ENCODE results near the gene SNX13. TPM values are rescaled to one million over a fixed set of nuclear protein-coding genes. Genes with fewer than 3 reads are reported as not detected.
A peak's percentile ranks its signal among the peaks of the same experiment; 100 is the strongest.
"Not testable (repeated sequence)": the region's sequence is repeated elsewhere in the genome, so short reads cannot be mapped to it uniquely, and the experiment has no call there.

Gene SNX13
- polyA plus RNA-seq, 2 of the 4 experiments (the other 2 are of a cell fraction) = 13.1 to 31.6 TPM

DNA sequence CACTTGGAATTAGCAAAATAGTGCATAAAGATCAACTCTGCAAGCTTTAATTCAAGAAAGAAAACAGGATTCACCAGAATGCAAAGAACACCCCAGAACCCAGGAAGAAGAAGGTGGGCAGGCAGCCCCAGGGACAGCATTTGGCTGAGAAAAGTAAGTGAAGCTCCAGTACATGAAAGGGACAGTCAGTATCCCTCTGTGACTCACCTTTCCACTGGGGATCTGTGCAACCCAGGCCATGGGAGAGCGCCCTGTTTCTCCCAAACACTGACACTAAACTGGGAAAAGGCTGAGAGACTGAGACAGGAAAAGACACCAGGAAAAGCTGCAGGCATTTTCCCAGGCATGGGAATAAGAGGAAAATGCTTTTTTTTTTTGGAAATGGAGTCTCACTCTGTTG is 28.2 kb downstream of the SNX13 start:
- CTCF ChIA-PET = interaction anchor here (1.0 to 1.2 kb wide), 2 partner anchors 9 to 991 kb away, joined by 3 read pairs; no protein-coding TSS in a partner anchor
- WGBS (ENCODE audit: missing lambda C conversion rate) = 0% methylated on average over 1 of the region's 1 CpG
- POLR2A ChIA-PET = no interaction called here
- 0 out of 3 replicates have a peak, but pooled peaks cover 1% of the 10 kb centered on the region for H3K4me1 ChIP-seq
- H3K9me3 ChIP-seq = peaks cover 2% of the 10 kb centered on the region; the same call in 1 of the 3 replicates
- DNase-seq (ENCODE audit: low read depth in 1 of 2, low spot score in 1 of 2) = no peak
- H3K27ac ChIP-seq = no peak overlapping the region
- no peak overlapping the region for H3K4me3 ChIP-seq
- no peak for FAIRE-seq
- no peak for ATAC-seq
- TF ChIP-seq JUNB (IDR thresholded peaks at IDR 0.05) (no peak), MYC (IDR thresholded peaks at IDR 0.05; ENCODE audit: borderline replicate concordance, low read length) (no peak), FOSB (CRISPR knock-in tag; IDR thresholded peaks at IDR 0.05) (no peak), RCOR1 (IDR thresholded peaks at IDR 0.05; ENCODE audit: low read depth, low read length) (no peak), RFX5 (IDR thresholded peaks at IDR 0.05) (no peak), HEYL (CRISPR knock-in tag; IDR thresholded peaks at IDR 0.05) (no peak), BHLHE40 (IDR thresholded peaks at IDR 0.05; ENCODE audit: low read depth, low read length) (no peak), NFE2L2 (conservative IDR thresholded peaks at IDR 0.05; ENCODE audit: low read length) (no peak), POLR2AphosphoS2 (conservative IDR thresholded peaks at IDR 0.05; ENCODE audit: low read length) (no peak)
- no peak overlapping the region for H3K4me2 ChIP-seq

DNA sequence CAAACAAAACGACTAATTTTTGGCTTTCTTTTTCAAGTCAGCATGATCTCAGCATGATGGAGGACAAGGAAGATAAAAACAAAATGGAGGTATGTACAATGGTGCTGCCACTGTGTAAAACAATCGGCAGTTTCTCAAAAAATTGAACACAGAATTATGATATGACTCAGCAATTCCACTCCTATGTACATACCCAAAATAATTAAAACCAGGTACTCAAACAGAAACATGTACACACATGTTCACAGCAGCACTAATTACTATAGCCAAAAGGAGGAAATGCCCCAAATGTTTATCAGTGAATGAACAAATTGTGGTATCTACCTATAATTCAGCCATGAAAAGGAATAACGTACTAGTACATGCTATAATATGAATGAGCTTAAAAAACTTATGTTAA is 29.9 kb downstream of the SNX13 start:
- 92% methylated on average over 3 of the region's 3 CpGs for WGBS (ENCODE audit: missing lambda C conversion rate)
- DNase-seq (ENCODE audit: low read depth in 1 of 2, low spot score in 1 of 2) (no peak), ATAC-seq (no peak), FAIRE-seq (peak; percentile 51)
- Histone ChIP-seq H3K4me3 (no peak overlapping the region), H3K9me3 (no peaks in the 10 kb centered on the region), H3K4me1 (0 out of 3 replicates have a peak, but pooled peaks cover 4% of the 10 kb centered on the region), H3K27ac (no peak overlapping the region), H3K4me2 (no peak overlapping the region)
- ChIA-PET POLR2A (no interaction called here), CTCF (no interaction called here)
- TF ChIP-seq RFX5 (IDR thresholded peaks at IDR 0.05) (no peak), CHD4 (IDR thresholded peaks at IDR 0.05; ENCODE audit: borderline replicate concordance) (no peak), NFE2L2 (conservative IDR thresholded peaks at IDR 0.05; ENCODE audit: low read length) (peak; percentile 65), HDAC2 (IDR thresholded peaks at IDR 0.05) (no peak), MAFK (IDR thresholded peaks at IDR 0.05; ENCODE audit: partially characterized antibody) (peak; percentile 88)
- TF ChIP-seq, protein P1, sequence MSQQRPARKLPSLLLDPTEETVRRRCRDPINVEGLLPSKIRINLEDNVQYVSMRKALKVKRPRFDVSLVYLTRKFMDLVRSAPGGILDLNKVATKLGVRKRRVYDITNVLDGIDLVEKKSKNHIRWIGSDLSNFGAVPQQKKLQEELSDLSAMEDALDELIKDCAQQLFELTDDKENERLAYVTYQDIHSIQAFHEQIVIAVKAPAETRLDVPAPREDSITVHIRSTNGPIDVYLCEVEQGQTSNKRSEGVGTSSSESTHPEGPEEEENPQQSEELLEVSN (IDR thresholded peaks at IDR 0.05; ENCODE audit: borderline replicate concordance, low read depth) = no peak

DNA sequence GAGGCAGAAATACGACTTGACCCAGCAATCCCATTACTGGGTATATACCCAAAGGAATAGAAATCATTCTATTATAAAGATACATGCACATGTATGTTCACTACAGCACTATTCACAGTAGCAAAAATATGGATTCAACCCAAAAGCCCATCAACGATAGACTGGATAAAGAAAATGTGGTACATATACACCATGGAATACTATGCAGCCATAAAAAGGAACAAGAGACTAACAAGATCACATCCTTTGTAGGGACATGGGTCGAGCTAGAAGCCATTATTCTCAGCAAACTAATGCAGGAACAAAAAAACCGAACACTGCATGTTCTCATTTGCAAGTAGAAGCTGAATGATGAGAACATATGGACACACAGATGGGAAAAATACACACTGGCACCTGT is 31.0 kb downstream of the SNX13 start:
- H3K9me3 ChIP-seq; DNase-seq (ENCODE audit: low read depth in 1 of 2, low spot score in 1 of 2); H3K4me1 ChIP-seq; H3K4me2 ChIP-seq; H3K4me3 ChIP-seq; H3K27ac ChIP-seq; POLR2A ChIA-PET; FAIRE-seq; CTCF ChIA-PET; ATAC-seq: not testable (repeated sequence)
- WGBS (ENCODE audit: missing lambda C conversion rate) = 80% methylated on average over 4 of the region's 4 CpGs
- TF ChIP-seq KDM1A (IDR thresholded peaks at IDR 0.05; ENCODE audit: low read depth) = 0 out of 2 replicates have a peak, but pooled peaks have one; percentile 25

DNA sequence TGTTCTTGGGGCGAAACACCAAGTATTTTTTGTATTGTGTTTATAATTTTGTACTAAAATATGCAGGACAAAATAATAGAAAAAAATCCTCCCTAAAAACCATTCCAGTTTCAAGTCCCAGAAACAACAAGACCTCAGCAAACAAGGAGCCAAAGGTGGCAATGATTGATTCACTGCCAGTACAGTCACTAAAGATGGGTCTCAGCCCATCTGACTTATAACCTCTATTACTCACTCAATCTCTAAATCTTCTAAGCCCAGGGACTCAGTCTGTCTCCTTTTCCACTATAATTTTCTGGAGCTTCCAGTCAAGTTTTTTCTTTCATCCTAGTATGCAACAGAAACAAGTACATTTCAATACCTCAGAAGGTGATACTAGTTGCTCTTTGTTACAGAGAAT is 33.3 kb downstream of the SNX13 start:
- ATAC-seq (no peak), DNase-seq (ENCODE audit: low read depth in 1 of 2, low spot score in 1 of 2) (no peak), FAIRE-seq (no peak)
- ChIA-PET CTCF (no interaction called here), POLR2A (no interaction called here)
- H3K9me3 ChIP-seq = no peaks in the 10 kb centered on the region
- H3K4me2 ChIP-seq = no peak overlapping the region
- no peak overlapping the region for H3K27ac ChIP-seq
- H3K4me1 ChIP-seq = 0 out of 3 replicates have a peak, but pooled peaks cover 4% of the 10 kb centered on the region
- H3K4me3 ChIP-seq = no peak overlapping the region
- WGBS (ENCODE audit: missing lambda C conversion rate) = 95% methylated on average over 1 of the region's 1 CpG
- TF ChIP-seq MYC (IDR thresholded peaks at IDR 0.05; ENCODE audit: borderline replicate concordance, low read length) (no peak), FOXS1 (CRISPR knock-in tag; IDR thresholded peaks at IDR 0.05) (no peak), FOSB (CRISPR knock-in tag; IDR thresholded peaks at IDR 0.05) (no peak), CHD4 (IDR thresholded peaks at IDR 0.05; ENCODE audit: borderline replicate concordance) (no peak), HOXA7 (CRISPR knock-in tag; IDR thresholded peaks at IDR 0.05) (no peak), RFX5 (IDR thresholded peaks at IDR 0.05) (no peak), RNF2 (IDR thresholded peaks at IDR 0.05; ENCODE audit: borderline replicate concordance, low read depth) (no peak), MAZ (IDR thresholded peaks at IDR 0.05; ENCODE audit: borderline replicate concordance, low read depth, low read length) (no peak), NFE2L2 (conservative IDR thresholded peaks at IDR 0.05; ENCODE audit: low read length) (no peak)

All from A549 (cell line).